Measurements from ENCODE around the gene SNX13. TPM values are rescaled to one million over a fixed set of nuclear protein-coding genes. Genes with fewer than 3 reads are reported as not detected.

SNX13 gene
- 62.6 TPM for total RNA-seq
- long read RNA-seq, full-length matches to known transcripts: 18 of 82 reads
- long read RNA-seq, partial matches to known transcripts: 16 of 82 reads
- long read RNA-seq, other reads (novel, unspliced or antisense): 48 of 82 reads

- intact Hi-C loops (cut with micrococcal nuclease): no loop called here
- ATAC-seq: peak; percentile 99
- DNase-seq: peak; percentile 96
Observed at GRCh38 chr7:17940302-17940883, at the start of gene SNX13. SNX13 (minus strand) TSS chr7:17940494; CDS start chr7:17940295, 199 bp downstream.

- DNase-seq: no peak
- no peak for ATAC-seq
- intact Hi-C loops (cut with micrococcal nuclease): loop anchor here (10.0 kb wide), 1 partner anchor 355 kb away; no protein-coding TSS in a partner anchor
Observed at GRCh38 chr7:17989546-17989945, 49.3 kb upstream of the SNX13 start.

- DNase-seq (no peak), ATAC-seq (no peak)
- intact Hi-C loops (cut with micrococcal nuclease): loop anchor here (10.0 kb wide), 1 partner anchor 356 kb away; no protein-coding TSS in a partner anchor
Observed at GRCh38 chr7:17988858-17989257, 48.6 kb upstream of the SNX13 start.

- intact Hi-C loops (cut with micrococcal nuclease): loop anchor here (10.0 kb wide), 1 partner anchor 357 kb away; no protein-coding TSS in a partner anchor
- DNase-seq: no peak
- ATAC-seq: peak; percentile 68
Observed at GRCh38 chr7:17988141-17988540, 47.8 kb upstream of the SNX13 start.

- intact Hi-C loops (cut with micrococcal nuclease): loop anchor here (10.0 kb wide), 1 partner anchor 358 kb away; no protein-coding TSS in a partner anchor
- DNase-seq: no peak
- ATAC-seq: peak; percentile 76
Observed at GRCh38 chr7:17986851-17987250, 46.6 kb upstream of the SNX13 start.

GRCh38 chr7:17985473-17986239 lies 45.4 kb upstream of the SNX13 start:
- intact Hi-C loops (cut with micrococcal nuclease): loop anchor here (10.0 kb wide), 1 partner anchor 359 kb away; no protein-coding TSS in a partner anchor

GRCh38 chr7:17984288-17984687 lies 44.0 kb upstream of the SNX13 start:
- intact Hi-C loops (cut with micrococcal nuclease): loop anchor here (10.0 kb wide), 1 partner anchor 361 kb away; no protein-coding TSS in a partner anchor
- no peak for DNase-seq
- no peak for ATAC-seq

More at GRCh38 chr7:17985473-17986239, 45.4 kb upstream of the SNX13 start:
- DNase-seq (no peak), ATAC-seq (no peak)

GRCh38 chr7:17983221-17984062 lies 43.1 kb upstream of the SNX13 start:
- no peak for ATAC-seq

GRCh38 chr7:17976952-17977351 lies 36.7 kb upstream of the SNX13 start:
- DNase-seq (no peak), ATAC-seq (no peak)
- intact Hi-C loops (cut with micrococcal nuclease): no loop called here

More at GRCh38 chr7:17983221-17984062, 43.1 kb upstream of the SNX13 start:
- DNase-seq: no peak
- intact Hi-C loops (cut with micrococcal nuclease): loop anchor here (10.0 kb wide), 1 partner anchor 361 kb away; no protein-coding TSS in a partner anchor

GRCh38 chr7:17971411-17971810 lies 31.1 kb upstream of the SNX13 start:
- intact Hi-C loops (cut with micrococcal nuclease): no loop called here
- ATAC-seq (no peak), DNase-seq (no peak)

- ATAC-seq (no peak), DNase-seq (no peak)
- intact Hi-C loops (cut with micrococcal nuclease): no loop called here
Observed at GRCh38 chr7:17968791-17969715, 28.8 kb upstream of the SNX13 start.

GRCh38 chr7:17966706-17967105 lies 26.4 kb upstream of the SNX13 start:
- intact Hi-C loops (cut with micrococcal nuclease): no loop called here
- no peak for DNase-seq
- ATAC-seq: no peak

- intact Hi-C loops (cut with micrococcal nuclease): no loop called here
- ATAC-seq (no peak), DNase-seq (no peak)
Observed at GRCh38 chr7:17965603-17966002, 25.3 kb upstream of the SNX13 start.

GRCh38 chr7:17963281-17963680 lies 23.0 kb upstream of the SNX13 start:
- peak; percentile 24 for ATAC-seq
- intact Hi-C loops (cut with micrococcal nuclease): no loop called here
- DNase-seq: no peak

- no peak for ATAC-seq
- DNase-seq: no peak
- intact Hi-C loops (cut with micrococcal nuclease): no loop called here
Observed at GRCh38 chr7:17962652-17963051, 22.4 kb upstream of the SNX13 start.

- ATAC-seq: no peak
- no peak for DNase-seq
- intact Hi-C loops (cut with micrococcal nuclease): loop anchor here (10.0 kb wide), 1 partner anchor 253 kb away; no protein-coding TSS in a partner anchor
Observed at GRCh38 chr7:17957871-17958270, 17.6 kb upstream of the SNX13 start.

GRCh38 chr7:17952387-17952786 lies 12.1 kb upstream of the SNX13 start:
- intact Hi-C loops (cut with micrococcal nuclease): loop anchor here (10.0 kb wide), 1 partner anchor 248 kb away; no protein-coding TSS in a partner anchor
- no peak for DNase-seq
- no peak for ATAC-seq

- intact Hi-C loops (cut with micrococcal nuclease): loop anchor here (10.0 kb wide), 1 partner anchor 247 kb away; no protein-coding TSS in a partner anchor
- DNase-seq (no peak), ATAC-seq (no peak)
Observed at GRCh38 chr7:17951742-17952254, 11.5 kb upstream of the SNX13 start.
